A549 (cell line): ENCODE results near the gene WASF2. TPM values are rescaled to one million over a fixed set of nuclear protein-coding genes. Genes with fewer than 3 reads are reported as not detected.

Experiments
- ATAC-seq, 2 experiments: fragments of 200-7000 bp in 1 of 2; fragments of >200 bp in 1 of 2; cut with Nextera tagmentation in 1 of 2; cut with Tn5 transposase in 1 of 2; 3 replicates each; pipeline versions ENCODE4 v1.8.0 to v1.9.1; 2018 to 2020; ENCODE audit warnings: mild to moderate bottlenecking in 1 of 2, moderate library complexity in 1 of 2
- CTCF ChIA-PET: fragments of 300-600 bp; sonication (Branson Sonifier 250); formaldehyde crosslinking; extraction: SDS; loops from one replicate; lab custom pipeline; 2021; ENCODE audit warnings: antibody characterized with exemption, inconsistent platforms; lab: Yijun Ruan, JAX
- POLR2A ChIA-PET: fragments of 350-600 bp; formaldehyde crosslinking; extraction: SDS; loops from one replicate; lab custom pipeline; 2021; ENCODE audit warnings: antibody characterized with exemption, inconsistent platforms; lab: Yijun Ruan, JAX
- DNase-seq, 2 experiments: peaks; one replicate each; pipeline versions ENCODE4 v3.0.0 to v3.0.0-alpha.2; 2011 to 2016; ENCODE audit warnings: low read depth in 1 of 2, low spot score in 1 of 2
- FAIRE-seq: peaks from 2 replicates; lab custom pipeline; 2011; peaks lifted over from hg19 to GRCh38; lab: Jason Lieb, UNC
- H3K27ac ChIP-seq, 2 experiments: fragments of >200 bp; sonication (Bioruptor Twin); formaldehyde crosslinking; 3 replicates each; pipeline ENCODE4 v1.5.1; 2016 to 2017
- H3K4me1 ChIP-seq: fragments of >200 bp; sonication (Bioruptor Twin); formaldehyde crosslinking; 3 replicates; pipeline ENCODE4 v1.6.1; 2016
- H3K4me2 ChIP-seq: fragments of >200 bp; sonication (Bioruptor Twin); formaldehyde crosslinking; 3 replicates; pipeline ENCODE4 v1.6.1; 2016
- H3K4me3 ChIP-seq: fragments of >200 bp; sonication (Bioruptor Twin); formaldehyde crosslinking; 3 replicates; pipeline ENCODE4 v1.5.1; 2016
- H3K9me3 ChIP-seq: fragments of >200 bp; sonication (Bioruptor Twin); formaldehyde crosslinking; 3 replicates; pipeline ENCODE4 v1.6.1; 2016
- ATOH8 ChIP-seq: fragments of 250-450 bp; sonication (Bioruptor Pico); IDR thresholded peaks from 2 replicates; pipeline ENCODE4 v1.5.0; 2020; ENCODE audit warnings: low read depth, mild to moderate bottlenecking, moderate library complexity
- CBX2 ChIP-seq: fragments of 200-600 bp; sonication (generic); IDR thresholded peaks from 2 replicates; pipeline ENCODE4 v1.6.1; 2016; ENCODE audit warnings: low read depth, mild to moderate bottlenecking, borderline replicate concordance
- CHD4 ChIP-seq: fragments of 200-600 bp; sonication (generic); IDR thresholded peaks from 2 replicates; pipeline ENCODE4 v1.6.1; 2016; ENCODE audit warnings: antibody characterized with exemption, mild to moderate bottlenecking, borderline replicate concordance
- EHF ChIP-seq: fragments of 250-450 bp; sonication (Bioruptor Pico); IDR thresholded peaks from 2 replicates; pipeline ENCODE4 v1.5.0; 2020; ENCODE audit warnings: mild to moderate bottlenecking
- ESRRA ChIP-seq: fragments of 150-350 bp; IDR thresholded peaks from 2 replicates; pipeline ENCODE4 v1.6.1; 2014; ENCODE audit warnings: mild to moderate bottlenecking, low read length, borderline replicate concordance
- FOSL2 ChIP-seq, 2 experiments: fragments of 450-650 bp in 1 of 2; fragments of >200 bp in 1 of 2; sonication (Bioruptor Twin) in 1 of 2; formaldehyde crosslinking; IDR thresholded peaks; 2 replicates each; pipeline versions ENCODE4 v1.5.0 to v1.6.1; 2016 to 2020; ENCODE audit warnings: mild to moderate bottlenecking in 1 of 2, moderate library complexity in 1 of 2
- FOXS1 ChIP-seq: fragments of 250-450 bp; sonication (Bioruptor Pico); IDR thresholded peaks from 2 replicates; pipeline ENCODE4 v1.5.0; 2020; ENCODE audit warnings: mild to moderate bottlenecking, moderate library complexity
- HEYL ChIP-seq: fragments of 250-450 bp; sonication (Bioruptor Pico); IDR thresholded peaks from 2 replicates; pipeline ENCODE4 v1.8.0; 2021; ENCODE audit warnings: mild to moderate bottlenecking, moderate library complexity
- HOXB13 ChIP-seq: fragments of 250-450 bp; sonication (Bioruptor Pico); IDR thresholded peaks from 2 replicates; pipeline ENCODE4 v1.5.0; 2020; ENCODE audit warnings: low read depth, mild to moderate bottlenecking, moderate library complexity
- MAX ChIP-seq: IDR thresholded peaks from 2 replicates; pipeline ENCODE4 v1.6.1; 2012
- MAZ ChIP-seq: fragments of 150-350 bp; IDR thresholded peaks from 2 replicates; pipeline ENCODE4 v1.6.1; 2014; ENCODE audit warnings: antibody characterized with exemption, low read depth, low read length, borderline replicate concordance
- NFE2L2 ChIP-seq: fragments of 150-350 bp; conservative IDR thresholded peaks from 2 replicates; pipeline ENCODE4 v1.6.1; 2014; ENCODE audit warnings: low read length
- NPAS2 ChIP-seq: fragments of 250-450 bp; sonication (Bioruptor Pico); IDR thresholded peaks from 2 replicates; pipeline ENCODE4 v1.8.0; 2022; ENCODE audit warnings: mild to moderate bottlenecking, moderate library complexity, borderline replicate concordance
- RAD21 ChIP-seq, 2 experiments: fragments of >200 bp in 1 of 2; sonication (Bioruptor Twin) in 1 of 2; formaldehyde crosslinking in 1 of 2; IDR thresholded peaks in 1 of 2; conservative IDR thresholded peaks in 1 of 2; 2 replicates in 1 of 2; 3 replicates in 1 of 2; pipeline ENCODE4 v1.6.1; 2012 to 2018; ENCODE audit warnings: inconsistent platforms in 1 of 2
- RARB ChIP-seq: fragments of 250-450 bp; sonication (Bioruptor Pico); IDR thresholded peaks from 2 replicates; pipeline ENCODE4 v1.8.0; 2021; ENCODE audit warnings: mild to moderate bottlenecking, moderate library complexity
- REST ChIP-seq: fragments of 200-600 bp; sonication (generic); IDR thresholded peaks from 2 replicates; pipeline ENCODE4 v1.6.1; 2016; ENCODE audit warnings: antibody characterized with exemption, mild to moderate bottlenecking, moderate library complexity
- SMC3 ChIP-seq: fragments of >200 bp; sonication (Bioruptor Twin); formaldehyde crosslinking; IDR thresholded peaks from 3 replicates; pipeline ENCODE4 v1.6.1; 2018; ENCODE audit warnings: inconsistent platforms
- SREBF2 ChIP-seq: fragments of 450-650 bp; IDR thresholded peaks from 2 replicates; pipeline ENCODE4 v1.6.1; 2014; ENCODE audit warnings: mild to moderate bottlenecking, moderate library complexity
- TFCP2L1 ChIP-seq: fragments of 250-450 bp; sonication (Bioruptor Pico); IDR thresholded peaks from 2 replicates; pipeline ENCODE4 v1.5.0; 2021; ENCODE audit warnings: mild to moderate bottlenecking
- USF2 ChIP-seq: fragments of 450-650 bp; IDR thresholded peaks from 2 replicates; pipeline ENCODE4 v1.6.1; 2014; ENCODE audit warnings: antibody characterized with exemption
- ZC3H11A ChIP-seq: fragments of 450-650 bp; IDR thresholded peaks from 2 replicates; pipeline ENCODE4 v1.6.1; 2014; ENCODE audit warnings: antibody characterized with exemption, mild to moderate bottlenecking
- ZFP36 ChIP-seq: fragments of 450-650 bp; IDR thresholded peaks from 2 replicates; pipeline ENCODE4 v1.6.1; 2014; ENCODE audit warnings: borderline replicate concordance; ENCODE audit not compliant: partially characterized antibody
- whole genome bisulfite sequencing: methylation state at CpG from one replicate; pipeline ENCODE4 v1.1.6; 2017; ENCODE audit errors: missing lambda C conversion rate; 5-methylcytosine and 5-hydroxymethylcytosine counted together
- polyA plus RNA-seq, 4 experiments: library from polyadenylated mRNA; depleted of rRNA in 3 of 4; stranded (reverse); fragments of >200 nt; fragmentation: RNase III in 1 of 4; extraction: RNeasy Plus Mini Kit Qiagen cat#74134 plus additional on column Dnase treatment in 1 of 4; gene quantifications; 2 replicates in 3 of 4; 3 replicates in 1 of 4; pipeline ENCODE4 v1.2.3, GENCODE V29; 2011 to 2017
- TF ChIP-seq, protein P1 (sequence below): fragments of >200 bp; sonication (Bioruptor Twin); formaldehyde crosslinking; IDR thresholded peaks from 3 replicates; pipeline ENCODE4 v1.5.1; 2016

Gene WASF2
- polyA plus RNA-seq, 2 of the 4 experiments (the other 2 are of a cell fraction), result 22.7 to 44.9 TPM

- DNase-seq (no peak), FAIRE-seq (no peak), ATAC-seq (no peak)
- no peak overlapping the region for H3K4me3 ChIP-seq
- H3K27ac ChIP-seq, result no peak overlapping the region
- 93% methylated on average over 4 of the region's 4 CpGs for WGBS
- H3K9me3 ChIP-seq, result no peaks in the 10 kb centered on the region
- CTCF ChIA-PET, result interaction anchor here (0.6 to 0.7 kb wide), 2 partner anchors 82 to 108 kb away, joined by 3 read pairs; no protein-coding TSS in a partner anchor
- no peak overlapping the region for H3K4me2 ChIP-seq
- POLR2A ChIA-PET, result interaction anchor here (0.6 kb wide), 1 partner anchor 169 kb away, joined by 3 read pairs; no protein-coding TSS in a partner anchor
- TF ChIP-seq ATOH8, result no peak
- TF ChIP-seq CHD4, result no peak
- no peak for TF ChIP-seq REST
- no peak for TF ChIP-seq USF2
- no peak for TF ChIP-seq RAD21 (conservative IDR thresholded peaks at IDR 0.05 in 1 of 2, IDR thresholded peaks at IDR 0.05 in 1 of 2)
- no peak for TF ChIP-seq ESRRA
- no peak for TF ChIP-seq ZC3H11A
- TF ChIP-seq NFE2L2, result no peak
- no peak for TF ChIP-seq CBX2
- no peak for TF ChIP-seq FOXS1 (CRISPR knock-in tag)
- no peak for TF ChIP-seq ZFP36
- TF ChIP-seq, protein P1, sequence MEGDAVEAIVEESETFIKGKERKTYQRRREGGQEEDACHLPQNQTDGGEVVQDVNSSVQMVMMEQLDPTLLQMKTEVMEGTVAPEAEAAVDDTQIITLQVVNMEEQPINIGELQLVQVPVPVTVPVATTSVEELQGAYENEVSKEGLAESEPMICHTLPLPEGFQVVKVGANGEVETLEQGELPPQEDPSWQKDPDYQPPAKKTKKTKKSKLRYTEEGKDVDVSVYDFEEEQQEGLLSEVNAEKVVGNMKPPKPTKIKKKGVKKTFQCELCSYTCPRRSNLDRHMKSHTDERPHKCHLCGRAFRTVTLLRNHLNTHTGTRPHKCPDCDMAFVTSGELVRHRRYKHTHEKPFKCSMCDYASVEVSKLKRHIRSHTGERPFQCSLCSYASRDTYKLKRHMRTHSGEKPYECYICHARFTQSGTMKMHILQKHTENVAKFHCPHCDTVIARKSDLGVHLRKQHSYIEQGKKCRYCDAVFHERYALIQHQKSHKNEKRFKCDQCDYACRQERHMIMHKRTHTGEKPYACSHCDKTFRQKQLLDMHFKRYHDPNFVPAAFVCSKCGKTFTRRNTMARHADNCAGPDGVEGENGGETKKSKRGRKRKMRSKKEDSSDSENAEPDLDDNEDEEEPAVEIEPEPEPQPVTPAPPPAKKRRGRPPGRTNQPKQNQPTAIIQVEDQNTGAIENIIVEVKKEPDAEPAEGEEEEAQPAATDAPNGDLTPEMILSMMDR, result no peak
- no peak for TF ChIP-seq RARB (CRISPR knock-in tag)
- TF ChIP-seq SMC3, result no peak
- peaks cover 14% of the 10 kb centered on the region; the same call in 2 of the 3 replicates for H3K4me1 ChIP-seq
These were observed 11.9 kb downstream of the WASF2 start for GRCh38 chr1:27478098-27478497.

GRCh38 chr1:27476237-27476636 is 13.7 kb downstream of the WASF2 start:
- Histone ChIP-seq H3K4me3 (no peak overlapping the region), H3K27ac (no peak overlapping the region), H3K4me2 (no peak overlapping the region), H3K9me3 (no peaks in the 10 kb centered on the region), H3K4me1 (0 out of 3 replicates have a peak, but pooled peaks cover 4% of the 10 kb centered on the region)
- DNase-seq (no peak), FAIRE-seq (no peak), ATAC-seq (no peak)
- POLR2A ChIA-PET, result no interaction called here
- WGBS, result 100% methylated on average over 2 of the region's 2 CpGs
- CTCF ChIA-PET, result interaction anchor here (0.6 to 1.2 kb wide), 2 partner anchors 12 to 176 kb away, joined by 3 to 5 read pairs; no protein-coding TSS in a partner anchor
- no peak for TF ChIP-seq RAD21 (conservative IDR thresholded peaks at IDR 0.05 in 1 of 2, IDR thresholded peaks at IDR 0.05 in 1 of 2)
- no peak for TF ChIP-seq HOXB13 (CRISPR knock-in tag)
- TF ChIP-seq SREBF2, result no peak
- no peak for TF ChIP-seq TFCP2L1 (CRISPR knock-in tag)
- no peak for TF ChIP-seq SMC3
- no peak for TF ChIP-seq EHF
- no peak for TF ChIP-seq FOSL2 (IDR thresholded peaks at IDR 0.05)
- TF ChIP-seq FOSL2 (CRISPR knock-in tag; IDR thresholded peaks at IDR 0.05), result no peak
- TF ChIP-seq FOXS1 (CRISPR knock-in tag), result no peak
- TF ChIP-seq NPAS2 (CRISPR knock-in tag), result no peak
- no peak for TF ChIP-seq HEYL (CRISPR knock-in tag)
- TF ChIP-seq MAX, result no peak
- TF ChIP-seq MAZ, result no peak
- TF ChIP-seq ESRRA, result no peak
- no peak for TF ChIP-seq USF2
